SK-N-SH (cell line): ENCODE data around the gene PHLDB2. TPM values are rescaled to one million over a fixed set of nuclear protein-coding genes. Genes with fewer than 3 reads are reported as not detected.
A peak's percentile ranks its signal among the peaks of the same experiment; 100 is the strongest.

Source experiments
- CTCF ChIA-PET: fragments of 300-600, 350-600 bp; formaldehyde crosslinking; extraction: SDS; loops from one replicate; lab custom pipeline; 2021; lab: Yijun Ruan, JAX
- POLR2A ChIA-PET: fragments of 350-600 bp; sonication (Branson Sonifier 250); formaldehyde crosslinking; extraction: SDS; loops from one replicate; lab custom pipeline; 2020; ENCODE audit warnings: antibody characterized with exemption, inconsistent platforms; lab: Yijun Ruan, JAX
- DNase-seq: peaks from one replicate; pipeline ENCODE4 v3.0.0; 2012
- H2AFZ ChIP-seq: fragments of 200-600 bp; sonication (generic); 2 replicates; pipeline ENCODE4 v1.8.1; 2016; ENCODE audit warnings: antibody characterized with exemption, mild to moderate bottlenecking, low read depth
- H3F3A ChIP-seq: fragments of 200-600 bp; sonication (generic); replicated peaks from 2 replicates; pipeline ENCODE3; 2016; ENCODE audit warnings: antibody characterized with exemption, mild to moderate bottlenecking; ENCODE audit not compliant: insufficient read depth
- H3K27ac ChIP-seq, 2 experiments: fragments of 200-500 bp in 1 of 2; fragments of 200-600 bp in 1 of 2; sonication (Bioruptor generic) in 1 of 2; sonication (generic), shearing (Covaris generic) in 1 of 2; 2 replicates each; pipeline versions ENCODE4 v1.5.1 to v1.6.1; 2014 to 2016; ENCODE audit warnings: low read depth in 2 of 2, inconsistent platforms in 1 of 2, low read length in 1 of 2, mild to moderate bottlenecking in 1 of 2, mixed read lengths in 1 of 2
- H3K27me3 ChIP-seq: fragments of 200-600 bp; sonication (generic), shearing (Covaris generic); 2 replicates; pipeline ENCODE4 v1.6.1; 2016; ENCODE audit warnings: mixed run types; ENCODE audit not compliant: insufficient read depth
- H3K36me3 ChIP-seq, 2 experiments: fragments of 200-500 bp in 1 of 2; fragments of 200-600 bp in 1 of 2; sonication (Bioruptor generic) in 1 of 2; sonication (generic) in 1 of 2; replicated peaks in 1 of 2; 2 replicates each; pipeline versions ENCODE3 to v1.5.1; 2014 to 2016; ENCODE audit warnings: low read length in 1 of 2, mild to moderate bottlenecking in 1 of 2; ENCODE audit not compliant: insufficient read depth in 2 of 2, control insufficient read depth in 1 of 2
- H3K4me1 ChIP-seq, 2 experiments: fragments of 200-500 bp in 1 of 2; fragments of 200-600 bp in 1 of 2; sonication (Bioruptor generic) in 1 of 2; sonication (generic), shearing (Covaris generic) in 1 of 2; 2 replicates each; pipeline versions ENCODE4 v1.5.1 to v1.6.1; 2014 to 2016; ENCODE audit warnings: low read depth in 1 of 2, low read length in 1 of 2, mixed run types in 1 of 2; ENCODE audit not compliant: insufficient read depth in 2 of 2, control insufficient read depth in 1 of 2
- H3K4me2 ChIP-seq: fragments of 200-600 bp; sonication (generic), shearing (Covaris generic); 2 replicates; pipeline ENCODE4 v1.6.1; 2017; ENCODE audit warnings: mixed run types
- H3K4me3 ChIP-seq, 2 experiments: fragments of 200-500 bp in 1 of 2; fragments of 200-600 bp in 1 of 2; sonication (Bioruptor generic) in 1 of 2; sonication (generic), shearing (Covaris generic) in 1 of 2; 2 replicates each; pipeline versions ENCODE4 v1.5.1 to v1.8.1; 2014 to 2016; ENCODE audit warnings: low read depth in 2 of 2, inconsistent platforms in 1 of 2, low read length in 1 of 2, mild to moderate bottlenecking in 1 of 2, mixed read lengths in 1 of 2, moderate library complexity in 1 of 2
- H3K79me2 ChIP-seq: fragments of 200-600 bp; sonication (generic); 2 replicates; pipeline ENCODE4 v1.8.1; 2017; ENCODE audit warnings: mild to moderate bottlenecking; ENCODE audit not compliant: insufficient read depth
- H3K9ac ChIP-seq: fragments of 200-600 bp; sonication (generic); 2 replicates; pipeline ENCODE4 v1.6.1; 2017; ENCODE audit warnings: mixed run types
- H3K9me2 ChIP-seq: fragments of 200-600 bp; sonication (generic); 2 replicates; pipeline ENCODE4 v1.6.1; 2017; ENCODE audit warnings: mixed run types
- H3K9me3 ChIP-seq: fragments of 200-600 bp; sonication (generic); 2 replicates; pipeline ENCODE4 v1.6.1; 2017; ENCODE audit warnings: mixed run types, mild to moderate bottlenecking, moderate library complexity
- H4K20me1 ChIP-seq: fragments of 200-600 bp; sonication (generic); 2 replicates; pipeline ENCODE4 v1.6.1; 2017; ENCODE audit warnings: mild to moderate bottlenecking, mixed run types; ENCODE audit not compliant: insufficient read depth
- CHD2 ChIP-seq: fragments of 150-350 bp; IDR thresholded peaks from 2 replicates; pipeline ENCODE4 v1.6.1; 2018; ENCODE audit warnings: low read length; ENCODE audit not compliant: partially characterized antibody
- ELF1 ChIP-seq: IDR thresholded peaks from 2 replicates; pipeline ENCODE4 v1.4.0; 2012
- EP300 ChIP-seq, 2 experiments: IDR thresholded peaks; 2 replicates each; pipeline versions ENCODE4 v1.4.0 to v1.6.1; 2012; ENCODE audit warnings: borderline replicate concordance in 1 of 2, low read depth in 1 of 2, low read length in 1 of 2
- EZH2phosphoT487 ChIP-seq: fragments of 200-600 bp; sonication (generic); IDR thresholded peaks from 2 replicates; pipeline ENCODE4 v1.6.1; 2017; ENCODE audit warnings: low read depth, mixed run types, mild to moderate bottlenecking, antibody characterized with exemption, moderate library complexity, borderline replicate concordance
- FOSL2 ChIP-seq: IDR thresholded peaks from 2 replicates; pipeline ENCODE4 v1.4.0; 2012; ENCODE audit warnings: low read depth, mild to moderate bottlenecking, moderate library complexity, borderline replicate concordance
- FOXJ3 ChIP-seq: sonication (generic); formaldehyde crosslinking; IDR thresholded peaks from 2 replicates; pipeline ENCODE4 v1.5.1; 2020; ENCODE audit warnings: mild to moderate bottlenecking, missing genetic modification reagents
- FOXM1 ChIP-seq: IDR thresholded peaks from 2 replicates; pipeline ENCODE4 v1.4.0; 2012; ENCODE audit warnings: low read depth, mild to moderate bottlenecking
- GABPA ChIP-seq: IDR thresholded peaks from 2 replicates; pipeline ENCODE4 v1.4.0; 2012; ENCODE audit warnings: low read depth, mild to moderate bottlenecking
- GATA2 ChIP-seq: sonication (generic); formaldehyde crosslinking; IDR thresholded peaks from 2 replicates; pipeline ENCODE4 v1.5.0; 2020; ENCODE audit warnings: mild to moderate bottlenecking, missing genetic modification reagents
- JUND ChIP-seq: IDR thresholded peaks from 2 replicates; pipeline ENCODE4 v1.4.0; 2012
- MXI1 ChIP-seq: IDR thresholded peaks from 2 replicates; pipeline ENCODE4 v1.6.1; 2012; ENCODE audit warnings: mild to moderate bottlenecking, low read depth, low read length, improper control_type of control experiment
- NFIC ChIP-seq: IDR thresholded peaks from 2 replicates; pipeline ENCODE4 v1.4.0; 2012; ENCODE audit warnings: borderline replicate concordance
- PBX3 ChIP-seq: IDR thresholded peaks from 2 replicates; pipeline ENCODE4; 2012
- RAD21 ChIP-seq: IDR thresholded peaks from 2 replicates; pipeline ENCODE4 v1.6.1; 2012; ENCODE audit warnings: mild to moderate bottlenecking, low read length
- RFX5 ChIP-seq: IDR thresholded peaks from 2 replicates; pipeline ENCODE4 v1.6.1; 2012; ENCODE audit warnings: mild to moderate bottlenecking, improper control_type of control experiment, low read length
- RXRA ChIP-seq: IDR thresholded peaks from 2 replicates; pipeline ENCODE4 v1.4.0; 2012; ENCODE audit warnings: low read depth, mild to moderate bottlenecking, borderline replicate concordance
- SIN3A ChIP-seq: IDR thresholded peaks from 2 replicates; pipeline ENCODE4 v1.6.1; 2012; ENCODE audit warnings: low read depth, mild to moderate bottlenecking, low read length, moderate library complexity, borderline replicate concordance
- SMC3 ChIP-seq: IDR thresholded peaks from 2 replicates; pipeline ENCODE4 v1.6.1; 2012; ENCODE audit warnings: low read depth, low read length, improper control_type of control experiment
- TCF12 ChIP-seq: IDR thresholded peaks from 2 replicates; pipeline ENCODE4 v1.4.0; 2012
- TEAD4 ChIP-seq: IDR thresholded peaks from 2 replicates; pipeline ENCODE4 v1.4.0; 2012; ENCODE audit warnings: mild to moderate bottlenecking, borderline replicate concordance; ENCODE audit not compliant: insufficient read depth
- WGBS: methylation state at CpG from one replicate; pipeline ENCODE4 v1.1.6; 2017; ENCODE audit warnings: low lambda C conversion rate; 5-methylcytosine and 5-hydroxymethylcytosine counted together
- polyA plus RNA-seq, 3 experiments: library from polyadenylated mRNA; depleted of rRNA; stranded (reverse); fragments of >200 nt; gene quantifications; 2 replicates each; pipeline ENCODE4 v1.2.3, GENCODE V29; 2012
- TF ChIP-seq, protein P1 (sequence below): IDR thresholded peaks from 2 replicates; pipeline ENCODE4 v1.4.0; 2012; ENCODE audit warnings: low read depth, borderline replicate concordance
- TF ChIP-seq, protein P2 (sequence below): fragments of 200-600 bp; sonication (generic); IDR thresholded peaks from 2 replicates; pipeline ENCODE4 v1.6.1; 2017; ENCODE audit warnings: antibody characterized with exemption, mild to moderate bottlenecking, moderate library complexity
- TF ChIP-seq, protein P3 (sequence below): IDR thresholded peaks from 2 replicates; pipeline ENCODE4 v1.6.1; 2012; ENCODE audit warnings: mild to moderate bottlenecking, low read depth, low read length, moderate library complexity
- TF ChIP-seq, protein P4 (sequence below): IDR thresholded peaks from 2 replicates; pipeline ENCODE4 v1.4.0; 2012; ENCODE audit warnings: low read depth
- TF ChIP-seq, protein P5 (sequence below): fragments of 150-350 bp; IDR thresholded peaks from 2 replicates; pipeline ENCODE4 v1.6.1; 2017; ENCODE audit warnings: antibody characterized with exemption, low read length, low read depth, borderline replicate concordance

The PHLDB2 gene
- polyA plus RNA-seq, 1 of the 3 experiments (the other 2 are of a cell fraction): 18.0 TPM

- H3K9ac ChIP-seq: peak overlapping the region; percentile 44
- POLR2A ChIA-PET: no interaction called here
Observed at GRCh38 chr3:111851511-111851954, 7.5 kb upstream of the PHLDB2 start.

More at GRCh38 chr3:111851511-111851954, 7.5 kb upstream of the PHLDB2 start:
- TF ChIP-seq, protein P1, sequence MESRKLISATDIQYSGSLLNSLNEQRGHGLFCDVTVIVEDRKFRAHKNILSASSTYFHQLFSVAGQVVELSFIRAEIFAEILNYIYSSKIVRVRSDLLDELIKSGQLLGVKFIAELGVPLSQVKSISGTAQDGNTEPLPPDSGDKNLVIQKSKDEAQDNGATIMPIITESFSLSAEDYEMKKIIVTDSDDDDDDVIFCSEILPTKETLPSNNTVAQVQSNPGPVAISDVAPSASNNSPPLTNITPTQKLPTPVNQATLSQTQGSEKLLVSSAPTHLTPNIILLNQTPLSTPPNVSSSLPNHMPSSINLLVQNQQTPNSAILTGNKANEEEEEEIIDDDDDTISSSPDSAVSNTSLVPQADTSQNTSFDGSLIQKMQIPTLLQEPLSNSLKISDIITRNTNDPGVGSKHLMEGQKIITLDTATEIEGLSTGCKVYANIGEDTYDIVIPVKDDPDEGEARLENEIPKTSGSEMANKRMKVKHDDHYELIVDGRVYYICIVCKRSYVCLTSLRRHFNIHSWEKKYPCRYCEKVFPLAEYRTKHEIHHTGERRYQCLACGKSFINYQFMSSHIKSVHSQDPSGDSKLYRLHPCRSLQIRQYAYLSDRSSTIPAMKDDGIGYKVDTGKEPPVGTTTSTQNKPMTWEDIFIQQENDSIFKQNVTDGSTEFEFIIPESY: no peak
- TF ChIP-seq TEAD4: peak; percentile 84; the same call in 1 of the 2 replicates
- peak; percentile 81 for TF ChIP-seq NFIC
- TF ChIP-seq, protein P2, sequence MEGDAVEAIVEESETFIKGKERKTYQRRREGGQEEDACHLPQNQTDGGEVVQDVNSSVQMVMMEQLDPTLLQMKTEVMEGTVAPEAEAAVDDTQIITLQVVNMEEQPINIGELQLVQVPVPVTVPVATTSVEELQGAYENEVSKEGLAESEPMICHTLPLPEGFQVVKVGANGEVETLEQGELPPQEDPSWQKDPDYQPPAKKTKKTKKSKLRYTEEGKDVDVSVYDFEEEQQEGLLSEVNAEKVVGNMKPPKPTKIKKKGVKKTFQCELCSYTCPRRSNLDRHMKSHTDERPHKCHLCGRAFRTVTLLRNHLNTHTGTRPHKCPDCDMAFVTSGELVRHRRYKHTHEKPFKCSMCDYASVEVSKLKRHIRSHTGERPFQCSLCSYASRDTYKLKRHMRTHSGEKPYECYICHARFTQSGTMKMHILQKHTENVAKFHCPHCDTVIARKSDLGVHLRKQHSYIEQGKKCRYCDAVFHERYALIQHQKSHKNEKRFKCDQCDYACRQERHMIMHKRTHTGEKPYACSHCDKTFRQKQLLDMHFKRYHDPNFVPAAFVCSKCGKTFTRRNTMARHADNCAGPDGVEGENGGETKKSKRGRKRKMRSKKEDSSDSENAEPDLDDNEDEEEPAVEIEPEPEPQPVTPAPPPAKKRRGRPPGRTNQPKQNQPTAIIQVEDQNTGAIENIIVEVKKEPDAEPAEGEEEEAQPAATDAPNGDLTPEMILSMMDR: no peak
- TF ChIP-seq RAD21: no peak
- TF ChIP-seq, protein P3, sequence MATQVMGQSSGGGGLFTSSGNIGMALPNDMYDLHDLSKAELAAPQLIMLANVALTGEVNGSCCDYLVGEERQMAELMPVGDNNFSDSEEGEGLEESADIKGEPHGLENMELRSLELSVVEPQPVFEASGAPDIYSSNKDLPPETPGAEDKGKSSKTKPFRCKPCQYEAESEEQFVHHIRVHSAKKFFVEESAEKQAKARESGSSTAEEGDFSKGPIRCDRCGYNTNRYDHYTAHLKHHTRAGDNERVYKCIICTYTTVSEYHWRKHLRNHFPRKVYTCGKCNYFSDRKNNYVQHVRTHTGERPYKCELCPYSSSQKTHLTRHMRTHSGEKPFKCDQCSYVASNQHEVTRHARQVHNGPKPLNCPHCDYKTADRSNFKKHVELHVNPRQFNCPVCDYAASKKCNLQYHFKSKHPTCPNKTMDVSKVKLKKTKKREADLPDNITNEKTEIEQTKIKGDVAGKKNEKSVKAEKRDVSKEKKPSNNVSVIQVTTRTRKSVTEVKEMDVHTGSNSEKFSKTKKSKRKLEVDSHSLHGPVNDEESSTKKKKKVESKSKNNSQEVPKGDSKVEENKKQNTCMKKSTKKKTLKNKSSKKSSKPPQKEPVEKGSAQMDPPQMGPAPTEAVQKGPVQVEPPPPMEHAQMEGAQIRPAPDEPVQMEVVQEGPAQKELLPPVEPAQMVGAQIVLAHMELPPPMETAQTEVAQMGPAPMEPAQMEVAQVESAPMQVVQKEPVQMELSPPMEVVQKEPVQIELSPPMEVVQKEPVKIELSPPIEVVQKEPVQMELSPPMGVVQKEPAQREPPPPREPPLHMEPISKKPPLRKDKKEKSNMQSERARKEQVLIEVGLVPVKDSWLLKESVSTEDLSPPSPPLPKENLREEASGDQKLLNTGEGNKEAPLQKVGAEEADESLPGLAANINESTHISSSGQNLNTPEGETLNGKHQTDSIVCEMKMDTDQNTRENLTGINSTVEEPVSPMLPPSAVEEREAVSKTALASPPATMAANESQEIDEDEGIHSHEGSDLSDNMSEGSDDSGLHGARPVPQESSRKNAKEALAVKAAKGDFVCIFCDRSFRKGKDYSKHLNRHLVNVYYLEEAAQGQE: 0 out of 2 replicates have a peak, but pooled peaks have one; percentile 18
- TF ChIP-seq PBX3: peak; percentile 46; the same call in 1 of the 2 replicates
- 0 out of 2 replicates have a peak, but pooled peaks have one; percentile 28 for TF ChIP-seq SIN3A
- TF ChIP-seq EZH2phosphoT487: no peak
- peak; percentile 55; the same call in 1 of the 2 replicates for TF ChIP-seq GABPA
- TF ChIP-seq GATA2: no peak
- peak; percentile 84 for TF ChIP-seq TCF12
- no peak for TF ChIP-seq CHD2
- peak in 1 of 2 experiments; percentile 90; a peak in 2 of 4 replicates for TF ChIP-seq EP300 (IDR thresholded peaks at IDR 0.05; ENCODE audit: borderline replicate concordance in 1 of 2, low read depth in 1 of 2, low read length in 1 of 2)
- TF ChIP-seq MXI1: no peak
- peak; percentile 79; the same call in 1 of the 2 replicates for TF ChIP-seq FOXM1
- TF ChIP-seq FOXJ3 (CRISPR knock-in tag): no peak
- TF ChIP-seq, protein P4, sequence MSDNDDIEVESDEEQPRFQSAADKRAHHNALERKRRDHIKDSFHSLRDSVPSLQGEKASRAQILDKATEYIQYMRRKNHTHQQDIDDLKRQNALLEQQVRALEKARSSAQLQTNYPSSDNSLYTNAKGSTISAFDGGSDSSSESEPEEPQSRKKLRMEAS: no peak
- TF ChIP-seq RXRA: peak; percentile 80; the same call in 1 of the 2 replicates
- TF ChIP-seq ELF1: peak; percentile 74
- peak; percentile 89 for TF ChIP-seq FOSL2
- TF ChIP-seq JUND: peak; percentile 86
- TF ChIP-seq, protein P5, sequence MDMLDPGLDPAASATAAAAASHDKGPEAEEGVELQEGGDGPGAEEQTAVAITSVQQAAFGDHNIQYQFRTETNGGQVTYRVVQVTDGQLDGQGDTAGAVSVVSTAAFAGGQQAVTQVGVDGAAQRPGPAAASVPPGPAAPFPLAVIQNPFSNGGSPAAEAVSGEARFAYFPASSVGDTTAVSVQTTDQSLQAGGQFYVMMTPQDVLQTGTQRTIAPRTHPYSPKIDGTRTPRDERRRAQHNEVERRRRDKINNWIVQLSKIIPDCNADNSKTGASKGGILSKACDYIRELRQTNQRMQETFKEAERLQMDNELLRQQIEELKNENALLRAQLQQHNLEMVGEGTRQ: no peak
- no peak for TF ChIP-seq RFX5
- no peak for TF ChIP-seq SMC3
- Histone ChIP-seq H3K36me3 (no peaks in the 10 kb centered on the region), H3F3A (peaks cover 26% of the 10 kb centered on the region), H3K9me3 (no peaks in the 10 kb centered on the region), H2AFZ (peak overlapping the region; percentile 85), H3K4me2 (peak overlapping the region; percentile 53; the same call in 1 of the 2 replicates), H3K4me1 (peaks cover 0 to 12% of the 10 kb centered on the region in 2 experiments; a peak in 1 of 4 replicates), H3K9me2 (no peaks in the 10 kb centered on the region), H4K20me1 (no peaks in the 10 kb centered on the region), H3K79me2 (no peaks in the 10 kb centered on the region), H3K4me3 (no peak overlapping the region), H3K27me3 (no peaks in the 10 kb centered on the region), H3K27ac (peak overlapping the region; percentile 68 to 89; a peak in 3 of 4 replicates)
- DNase-seq: no peak
- CTCF ChIA-PET: no interaction called here
- WGBS: 18% methylated on average over 8 of the region's 8 CpGs
